Ovary (tissue), 9 donors: ENCODE results near the gene TGM1. TPM values are rescaled to one million over a fixed set of nuclear protein-coding genes. Genes with fewer than 3 reads are reported as not detected.

ENCODE experiments used
- DNase-seq, 5 donors: peaks; one replicate each; pipeline ENCODE4 v3.0.0-alpha.2; 2019 to 2020
- H3K27ac ChIP-seq, 2 donors: fragments of 200-600 bp; one replicate each; pipeline versions ENCODE4 v1.5.1 to v1.8.0; 2019 to 2022
- H3K27me3 ChIP-seq: fragments of 200-600 bp; one replicate; pipeline ENCODE4 v1.8.0; 2022
- H3K36me3 ChIP-seq: fragments of 200-600 bp; sonication (generic); one replicate; pipeline ENCODE4 v1.5.1; 2019
- H3K4me1 ChIP-seq: one replicate; pipeline ENCODE4 v1.8.1; 2013; ENCODE audit warnings: mild to moderate bottlenecking, moderate library complexity; ENCODE audit not compliant: insufficient read depth
- H3K4me3 ChIP-seq: fragments of 200-600 bp; sonication (generic); one replicate; pipeline ENCODE4 v1.5.1; 2017
- H3K9me3 ChIP-seq, 2 donors: fragments of 200-600 bp in 1 of 2; sonication (generic) in 1 of 2; one replicate each; pipeline versions ENCODE4 v1.5.1 to v1.8.1; 2013 to 2019; ENCODE audit warnings: mild to moderate bottlenecking in 1 of 2, moderate library complexity in 1 of 2
- CTCF ChIP-seq, 3 donors: fragments of 450-650 bp in 2 of 3; fragments of 200-600 bp in 1 of 3; IDR thresholded peaks; one replicate each; pipeline versions ENCODE4 v1.5.1 to v1.8.0; 2016 to 2022; ENCODE audit warnings: antibody characterized with exemption in 3 of 3, mild to moderate bottlenecking in 1 of 3
- EP300 ChIP-seq: sonication (generic); formaldehyde crosslinking; IDR thresholded peaks from one replicate; pipeline ENCODE4 v1.6.1; 2017; ENCODE audit warnings: antibody characterized with exemption
- POLR2A ChIP-seq: fragments of 450-650 bp; IDR thresholded peaks from one replicate; pipeline ENCODE4 v1.6.1; 2017; ENCODE audit warnings: antibody characterized with exemption, mild to moderate bottlenecking, moderate library complexity
- WGBS, 3 donors: extraction: QIAGEN DNeasy Blood & Tissue Kit in 1 of 3; methylation state at CpG; one replicate each; pipeline versions ENCODE4 v1.1.5 to v1.1.7; 2013 to 2017; 5-methylcytosine and 5-hydroxymethylcytosine counted together
- intact Hi-C, 4 donors: fragments of 100-400 bp; cut with DNase I; formaldehyde crosslinking; loops; one replicate each; pipeline versions ENCODE4 v1.11.0 to v1.15.1; 2022 to 2023
- polyA plus RNA-seq, 2 donors: library from polyadenylated mRNA; stranded (reverse); fragments of 200-250 nt in 1 of 2; fragments of 350-450 nt in 1 of 2; fragmentation: Illumina TruSeq in 1 of 2; extraction: RNeasy Lipid Tissue Mini Kit (QIAGEN cat#74804) in 1 of 2; gene quantifications; one replicate each; pipeline ENCODE4 v1.2.3, GENCODE V29; 2013 to 2014
- total RNA-seq, 7 donors: library from RNA; depleted of rRNA in 2 of 7; stranded (reverse); fragments of >200 nt in 2 of 7; fragmentation: NEBNext Ultra II Directional in 3 of 7; extraction: Animal tissue kit (Norgen Biotek cat#: 25700) in 3 of 7; gene quantifications; one replicate each; pipeline versions ENCODE4 v1.1.0 to v1.2.4, GENCODE V29; 2016 to 2023
- donor health status: DM: no; HTN: no; CAD: no; lungs with moderate emphysema.
- donor health status: DM: no; HTN: no; CAD: no.
- donor health status: Bipolar disorder and iron deficiency.
- donor health status: DM: yes; HTN: yes; CAD: no.
- donor health status: DM: no; HTN: no; CAD: no.
- donor health status: DM: yes; HTN: yes; CAD: no.

The TGM1 gene
- total and polyA plus RNA-seq, 9 donors = 1.1 to 152 (median 4.2) TPM

GRCh38 chr14:24261256-24261968 is 1.6 kb downstream of the TGM1 start:
- 85 to 91% (median 89%) methylated on average over 20 of the region's 20 CpGs for WGBS, 3 donors
- no peaks in the 10 kb centered on the region for H3K9me3 ChIP-seq
- peaks cover 3% of the 10 kb centered on the region for H3K4me1 ChIP-seq
- intact Hi-C loops = no loop called here
- no peak overlapping the region for H3K4me3 ChIP-seq
- no peak overlapping the region for H3K27ac ChIP-seq
- no peak for TF ChIP-seq POLR2A
- TF ChIP-seq CTCF (IDR thresholded peaks at IDR 0.05) = no peak
- no peak for TF ChIP-seq EP300
- no peaks in the 10 kb centered on the region for H3K36me3 ChIP-seq
- no peak for DNase-seq
- no peaks in the 10 kb centered on the region for H3K27me3 ChIP-seq

- 81 to 89% (median 83%) methylated on average over 4 of the region's 4 CpGs for whole genome bisulfite sequencing, 3 donors
- H3K36me3 ChIP-seq = no peaks in the 10 kb centered on the region
- no peaks in the 10 kb centered on the region for H3K9me3 ChIP-seq
- no peak for TF ChIP-seq EP300
- TF ChIP-seq POLR2A = no peak
- TF ChIP-seq CTCF (IDR thresholded peaks at IDR 0.05) = no peak
- intact Hi-C loops = no loop called here
- H3K27ac ChIP-seq = no peak overlapping the region
- H3K4me1 ChIP-seq = peaks cover 3% of the 10 kb centered on the region
- H3K4me3 ChIP-seq = no peak overlapping the region
- no peak for DNase-seq
- no peaks in the 10 kb centered on the region for H3K27me3 ChIP-seq
Observed at GRCh38 chr14:24260780-24261157, 2.2 kb downstream of the TGM1 start.

- Histone ChIP-seq H3K9me3 (no peaks in the 10 kb centered on the region), H3K36me3 (no peaks in the 10 kb centered on the region), H3K27me3 (no peaks in the 10 kb centered on the region), H3K27ac (no peak overlapping the region), H3K4me1 (peaks cover 3% of the 10 kb centered on the region), H3K4me3 (no peak overlapping the region)
- 82 to 85% (median 83%) methylated on average over 16 of the region's 16 CpGs for WGBS, 3 donors
- intact Hi-C loops = no loop called here
- no peak for DNase-seq
- TF ChIP-seq EP300 = no peak
- TF ChIP-seq POLR2A = no peak
- TF ChIP-seq CTCF (IDR thresholded peaks at IDR 0.05) = no peak
Observed at GRCh38 chr14:24260026-24260779, 2.8 kb downstream of the TGM1 start.

GRCh38 chr14:24259282-24260025 is 3.5 kb downstream of the TGM1 start:
- 49 to 62% (median 51%) methylated on average over 16 of the region's 16 CpGs for WGBS, 3 donors
- no peak for TF ChIP-seq POLR2A
- TF ChIP-seq EP300 = no peak
- no peak for TF ChIP-seq CTCF (IDR thresholded peaks at IDR 0.05)
- Histone ChIP-seq H3K36me3 (no peaks in the 10 kb centered on the region), H3K27ac (no peak overlapping the region), H3K27me3 (no peaks in the 10 kb centered on the region), H3K4me3 (no peak overlapping the region), H3K4me1 (peaks cover 3% of the 10 kb centered on the region), H3K9me3 (no peaks in the 10 kb centered on the region)
- intact Hi-C loops = no loop called here
- DNase-seq = peak in 4 of 5 donors; percentile 36 to 66 (median 49)
